Neural crest cell (in vitro differentiated cells): ENCODE data around the gene MRPS9. TPM values are rescaled to one million over a fixed set of nuclear protein-coding genes. Genes with fewer than 3 reads are reported as not detected.

Source experiments
- DNase-seq: peaks from one replicate; pipeline ENCODE4 v3.0.0; 2021; ENCODE audit warnings: low read depth, mixed read lengths, low spot score
- H3K27ac Mint-ChIP-seq: one replicate; pipeline ENCODE4 v1.8.0; 2021; ENCODE audit warnings: mild to moderate bottlenecking, mixed read lengths; ENCODE audit not compliant: unreplicated experiment
- H3K27me3 Mint-ChIP-seq: 2 replicates; pipeline ENCODE4 v1.8.0; 2021; ENCODE audit warnings: low read depth, mild to moderate bottlenecking, mixed read lengths
- H3K36me3 Mint-ChIP-seq: 2 replicates; pipeline ENCODE4 v1.8.0; 2021; ENCODE audit warnings: low read depth, mild to moderate bottlenecking, mixed read lengths
- H3K4me1 Mint-ChIP-seq: 2 replicates; pipeline ENCODE4 v1.8.0; 2021; ENCODE audit warnings: mixed read lengths
- H3K4me3 Mint-ChIP-seq: one replicate; pipeline ENCODE4 v1.8.0; 2021; ENCODE audit warnings: mild to moderate bottlenecking, mixed read lengths
- H3K9me3 Mint-ChIP-seq: 2 replicates; pipeline ENCODE4 v1.8.0; 2021; ENCODE audit warnings: mixed read lengths
- total RNA-seq: library from RNA; stranded (reverse); gene quantifications from 2 replicates; pipeline ENCODE4 v1.2.1, GENCODE V29; 2021
- TF ChIP-seq, protein P1 (sequence below): fragments of 200-600 bp; sonication (generic); conservative IDR thresholded peaks from 2 replicates; pipeline ENCODE4 v1.5.0; 2021; ENCODE audit warnings: antibody characterized with exemption, mild to moderate bottlenecking

MRPS9 gene
- total RNA-seq, 1 donor from 2014 or later = 42.5 TPM

- Mint-ChIP-seq H3K27ac (no peak overlapping the region), H3K4me3 (no peak overlapping the region), H3K27me3 (no peaks in the 10 kb centered on the region), H3K4me1 (peaks cover 6% of the 10 kb centered on the region), H3K36me3 (no peaks in the 10 kb centered on the region), H3K9me3 (peaks cover 3% of the 10 kb centered on the region)
- TF ChIP-seq, protein P1, sequence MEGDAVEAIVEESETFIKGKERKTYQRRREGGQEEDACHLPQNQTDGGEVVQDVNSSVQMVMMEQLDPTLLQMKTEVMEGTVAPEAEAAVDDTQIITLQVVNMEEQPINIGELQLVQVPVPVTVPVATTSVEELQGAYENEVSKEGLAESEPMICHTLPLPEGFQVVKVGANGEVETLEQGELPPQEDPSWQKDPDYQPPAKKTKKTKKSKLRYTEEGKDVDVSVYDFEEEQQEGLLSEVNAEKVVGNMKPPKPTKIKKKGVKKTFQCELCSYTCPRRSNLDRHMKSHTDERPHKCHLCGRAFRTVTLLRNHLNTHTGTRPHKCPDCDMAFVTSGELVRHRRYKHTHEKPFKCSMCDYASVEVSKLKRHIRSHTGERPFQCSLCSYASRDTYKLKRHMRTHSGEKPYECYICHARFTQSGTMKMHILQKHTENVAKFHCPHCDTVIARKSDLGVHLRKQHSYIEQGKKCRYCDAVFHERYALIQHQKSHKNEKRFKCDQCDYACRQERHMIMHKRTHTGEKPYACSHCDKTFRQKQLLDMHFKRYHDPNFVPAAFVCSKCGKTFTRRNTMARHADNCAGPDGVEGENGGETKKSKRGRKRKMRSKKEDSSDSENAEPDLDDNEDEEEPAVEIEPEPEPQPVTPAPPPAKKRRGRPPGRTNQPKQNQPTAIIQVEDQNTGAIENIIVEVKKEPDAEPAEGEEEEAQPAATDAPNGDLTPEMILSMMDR = no peak
- no peak for DNase-seq
These were observed 89.5 kb downstream of the MRPS9 start for GRCh38 chr2:105127289-105127915.

GRCh38 chr2:105129722-105130232, 91.9 kb downstream of the MRPS9 start:
- peaks cover 6% of the 10 kb centered on the region for H3K4me1 Mint-ChIP-seq
- H3K27me3 Mint-ChIP-seq = no peaks in the 10 kb centered on the region
- H3K9me3 Mint-ChIP-seq = peaks cover 3% of the 10 kb centered on the region
- TF ChIP-seq, protein P1 = no peak
- H3K27ac Mint-ChIP-seq = no peak overlapping the region
- no peaks in the 10 kb centered on the region for H3K36me3 Mint-ChIP-seq
- no peak for DNase-seq
- no peak overlapping the region for H3K4me3 Mint-ChIP-seq

DNA sequence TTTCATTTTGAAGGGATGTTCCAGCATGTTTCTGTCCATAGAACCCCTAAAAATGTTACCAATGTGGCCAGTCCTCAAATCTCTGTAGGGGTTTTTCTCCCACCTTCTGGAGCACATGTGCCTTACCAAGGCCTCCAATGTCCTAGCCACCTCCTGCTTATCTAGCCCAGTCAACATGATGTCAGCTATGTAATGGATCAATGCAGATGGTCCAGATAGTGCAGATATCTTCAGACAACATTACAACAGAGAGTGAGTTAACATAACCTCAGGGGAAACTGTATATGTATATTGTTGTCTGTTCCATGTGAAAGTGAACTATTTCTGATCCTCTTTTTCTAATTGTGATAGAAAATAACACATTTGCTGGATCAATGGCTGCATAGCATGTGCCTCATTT, 92.7 kb downstream of the MRPS9 start:
- H3K36me3 Mint-ChIP-seq = no peaks in the 10 kb centered on the region
- no peak overlapping the region for H3K4me3 Mint-ChIP-seq
- H3K9me3 Mint-ChIP-seq = peaks cover 3% of the 10 kb centered on the region
- TF ChIP-seq, protein P1 = no peak
- DNase-seq = no peak
- no peaks in the 10 kb centered on the region for H3K27me3 Mint-ChIP-seq
- H3K27ac Mint-ChIP-seq = no peak overlapping the region
- peaks cover 8% of the 10 kb centered on the region for H3K4me1 Mint-ChIP-seq

- no peaks in the 10 kb centered on the region for H3K27me3 Mint-ChIP-seq
- TF ChIP-seq, protein P1 = no peak
- DNase-seq = no peak
- H3K4me3 Mint-ChIP-seq = no peak overlapping the region
- H3K36me3 Mint-ChIP-seq = no peaks in the 10 kb centered on the region
- peaks cover 9% of the 10 kb centered on the region for H3K4me1 Mint-ChIP-seq
- H3K27ac Mint-ChIP-seq = no peak overlapping the region
- H3K9me3 Mint-ChIP-seq = peaks cover 3% of the 10 kb centered on the region
These were observed 96.2 kb downstream of the MRPS9 start for GRCh38 chr2:105134081-105134480.

DNA sequence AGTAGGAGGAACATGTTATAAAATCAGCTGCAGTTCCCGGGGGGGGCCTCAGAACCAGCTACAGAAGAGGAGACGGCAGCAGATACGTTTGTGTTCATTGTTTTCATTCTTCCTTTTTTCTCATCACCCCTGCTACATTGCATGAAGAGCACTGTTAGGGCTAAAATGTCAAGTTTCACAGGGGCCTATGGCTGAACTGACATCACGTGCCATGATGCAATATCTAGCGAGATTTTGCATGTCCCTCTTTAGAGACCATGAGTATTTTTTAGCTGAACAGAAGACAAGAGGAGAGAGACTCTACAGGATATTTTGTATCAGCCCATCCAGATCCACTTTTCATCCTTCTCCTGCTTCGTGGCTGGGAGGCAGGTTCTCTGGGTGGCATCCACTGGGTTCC, 97.6 kb downstream of the MRPS9 start:
- H3K9me3 Mint-ChIP-seq = no peaks in the 10 kb centered on the region
- TF ChIP-seq, protein P1 = no peak
- no peak overlapping the region for H3K4me3 Mint-ChIP-seq
- peaks cover 9% of the 10 kb centered on the region for H3K4me1 Mint-ChIP-seq
- no peaks in the 10 kb centered on the region for H3K36me3 Mint-ChIP-seq
- DNase-seq = no peak
- no peak overlapping the region for H3K27ac Mint-ChIP-seq
- H3K27me3 Mint-ChIP-seq = no peaks in the 10 kb centered on the region
